ENCODE results near the gene TREX2. TPM values are rescaled to one million over a fixed set of nuclear protein-coding genes. Genes with fewer than 3 reads are reported as not detected.
A peak's percentile ranks its signal among the peaks of the same experiment; 100 is the strongest.

TREX2 gene
- total RNA-seq, 1 experiment from 2014 or later, result 2.9 TPM

GRCh38 chrX:153401133-153401764 lies 44.6 kb downstream of the TREX2 start, which contains the start of gene PNMA6E:
Gene PNMA6E (minus strand): TSS chrX:153401350. CDS start chrX:153398849, 2,501 bp downstream.
- Histone ChIP-seq H3K9ac (ENCODE audit: low read length) (no peak within 1 kb of the TSS), H3K9me3 (ENCODE audit: control insufficient read depth in 1 of 2, insufficient read depth in 1 of 2, low read depth in 1 of 2, low read length in 2 of 2) (no peaks in the 10 kb centered on the region), H3K4me3 (replicated peaks in 1 of 2; ENCODE audit: low read depth in 1 of 2, low read length in 2 of 2) (no peak within 1 kb of the TSS), H3K27me3 (ENCODE audit: insufficient read depth, low read length) (no peaks in the 10 kb centered on the region), H3K4me2 (ENCODE audit: low read length) (no peak within 1 kb of the TSS), H3K27ac (ENCODE audit: low read depth, low read length) (no peak within 1 kb of the TSS), H3K4me1 (ENCODE audit: control insufficient read depth in 1 of 2, insufficient read depth in 2 of 2, low read length in 2 of 2) (no peaks in the 10 kb centered on the region), H3K79me2 (ENCODE audit: insufficient read depth, low read length) (no peaks in the 10 kb centered on the region), H2AFZ (ENCODE audit: low read depth, low read length, poor library complexity, severe bottlenecking) (no peak within 1 kb of the TSS), H3K9me2 (ENCODE audit: insufficient read depth) (no peaks in the 10 kb centered on the region), H4K20me1 (ENCODE audit: insufficient read depth) (no peaks in the 10 kb centered on the region), H3K36me3 (ENCODE audit: control insufficient read depth in 1 of 2, insufficient read depth in 2 of 2, low read length in 2 of 2) (no peaks in the 10 kb centered on the region)
- POLR2A ChIA-PET, result no interaction called here
- DNase-seq (ENCODE audit: low read depth, low spot score), result no peak
- ATAC-seq, result no peak
- intact Hi-C loops (cut with micrococcal nuclease), result no loop called here
- BruUV-seq (replicated peaks), result no TSS peak
- RAD21 ChIA-PET (ENCODE audit: low non-redundant PET in 1 of 2, low total read pairs in 2 of 2, uncharacterized antibody in 2 of 2, unreplicated experiment in 2 of 2), result no interaction called here
- CTCF ChIA-PET, result no interaction called here
- TF ChIP-seq FOSL1 (IDR thresholded peaks at IDR 0.05; ENCODE audit: low read depth) (no peak), YY1 (IDR thresholded peaks at IDR 0.05; ENCODE audit: extremely low read depth, insufficient replicate concordance, low read depth, low read length) (no peak), SP1 (IDR thresholded peaks at IDR 0.05; ENCODE audit: low read depth) (no peak), SRF (IDR thresholded peaks at IDR 0.05; ENCODE audit: low read depth) (no peak), ZFX (IDR thresholded peaks at IDR 0.05) (no peak), SIN3A (IDR thresholded peaks at IDR 0.05; ENCODE audit: low read depth) (no peak), JUND (IDR thresholded peaks at IDR 0.05) (no peak)
- TF ChIP-seq, protein P1, sequence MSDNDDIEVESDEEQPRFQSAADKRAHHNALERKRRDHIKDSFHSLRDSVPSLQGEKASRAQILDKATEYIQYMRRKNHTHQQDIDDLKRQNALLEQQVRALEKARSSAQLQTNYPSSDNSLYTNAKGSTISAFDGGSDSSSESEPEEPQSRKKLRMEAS (IDR thresholded peaks at IDR 0.05), result no peak

DNA sequence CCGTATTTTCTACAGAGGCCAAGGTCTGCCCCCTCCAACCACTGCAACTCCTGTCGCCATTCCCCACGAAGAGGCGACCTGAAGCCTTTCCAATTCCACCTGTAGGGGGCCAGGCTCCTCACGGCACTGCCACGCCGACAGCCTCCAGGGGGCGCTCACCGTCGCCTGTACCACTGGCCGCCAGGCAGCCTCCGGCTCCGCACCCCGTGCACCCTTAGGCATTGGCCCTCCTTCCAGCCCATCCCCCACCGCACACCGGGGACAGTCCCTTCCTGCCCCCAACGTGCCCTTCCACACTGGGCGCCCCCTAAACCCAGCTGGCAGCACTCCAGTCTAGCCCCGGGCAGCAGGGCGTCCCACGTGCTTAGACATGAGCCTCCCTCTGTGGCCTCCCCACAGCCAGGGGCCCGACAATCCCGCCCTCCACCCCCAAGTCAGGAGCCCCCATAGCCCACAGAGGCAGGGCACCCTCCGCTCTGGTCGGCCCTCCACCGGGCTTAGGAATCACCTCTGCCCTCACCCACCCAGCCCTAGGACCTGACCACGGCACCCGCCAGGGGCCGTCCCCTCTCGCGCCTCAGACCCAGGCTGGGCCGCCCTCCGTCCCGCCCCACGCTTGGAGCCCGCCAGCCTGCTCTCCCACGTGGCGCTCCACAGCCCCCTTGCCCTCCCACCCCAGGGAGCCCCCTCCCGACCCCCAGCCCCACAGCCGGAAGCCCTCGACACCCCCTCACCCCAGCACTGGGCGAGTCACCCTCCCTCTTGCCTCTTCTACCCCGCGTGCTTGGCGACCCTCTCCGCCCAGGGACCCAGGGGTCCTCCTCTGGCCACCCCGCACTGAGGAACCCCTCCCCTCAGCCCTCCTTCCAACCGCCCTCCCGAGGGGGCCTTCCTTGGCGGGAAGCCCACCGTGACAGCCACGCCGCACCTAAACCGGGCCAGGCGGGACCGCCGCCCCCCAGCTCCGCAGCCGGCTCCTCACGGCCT lies 45.4 kb downstream of the TREX2 start:
- H2AFZ ChIP-seq (ENCODE audit: low read depth, low read length, poor library complexity, severe bottlenecking), result peak overlapping the region; percentile 54
- ATAC-seq (peak; percentile 96), DNase-seq (ENCODE audit: low read depth, low spot score) (peak; percentile 35)
- no peak overlapping the region for H3K27ac ChIP-seq (ENCODE audit: low read depth, low read length)
- H3K9me2 ChIP-seq (ENCODE audit: insufficient read depth), result no peaks in the 10 kb centered on the region
- no peaks in the 10 kb centered on the region for H3K36me3 ChIP-seq (ENCODE audit: control insufficient read depth in 1 of 2, insufficient read depth in 2 of 2, low read length in 2 of 2)
- no TSS peak for BruUV-seq (replicated peaks)
- H3K79me2 ChIP-seq (ENCODE audit: insufficient read depth, low read length), result no peaks in the 10 kb centered on the region
- H3K9ac ChIP-seq (ENCODE audit: low read length), result no peak overlapping the region
- ChIA-PET POLR2A (no interaction called here), RAD21 (ENCODE audit: low non-redundant PET in 1 of 2, low total read pairs in 2 of 2, uncharacterized antibody in 2 of 2, unreplicated experiment in 2 of 2) (no interaction called here), CTCF (no interaction called here)
- H3K4me3 ChIP-seq (replicated peaks in 1 of 2; ENCODE audit: low read depth in 1 of 2, low read length in 2 of 2), result no peak overlapping the region
- intact Hi-C loops (cut with micrococcal nuclease), result no loop called here
- no peaks in the 10 kb centered on the region for H3K27me3 ChIP-seq (ENCODE audit: insufficient read depth, low read length)
- no peaks in the 10 kb centered on the region for H3K9me3 ChIP-seq (ENCODE audit: control insufficient read depth in 1 of 2, insufficient read depth in 1 of 2, low read depth in 1 of 2, low read length in 2 of 2)
- H3K4me1 ChIP-seq (ENCODE audit: control insufficient read depth in 1 of 2, insufficient read depth in 2 of 2, low read length in 2 of 2), result no peaks in the 10 kb centered on the region
- no peak overlapping the region; the same call in 1 of the 2 replicates for H3K4me2 ChIP-seq (ENCODE audit: low read length)
- no peaks in the 10 kb centered on the region for H4K20me1 ChIP-seq (ENCODE audit: insufficient read depth)
- TF ChIP-seq SP1 (IDR thresholded peaks at IDR 0.05; ENCODE audit: low read depth), result no peak
- no peak for TF ChIP-seq POLR2AphosphoS5 (IDR thresholded peaks at IDR 0.05; ENCODE audit: low read depth, low read length)
- no peak for TF ChIP-seq EGR1 (IDR thresholded peaks at IDR 0.05; ENCODE audit: low read depth)
- peak; percentile 54 for TF ChIP-seq RAD21 (IDR thresholded peaks at IDR 0.05; ENCODE audit: low read depth)
- TF ChIP-seq, protein P2, sequence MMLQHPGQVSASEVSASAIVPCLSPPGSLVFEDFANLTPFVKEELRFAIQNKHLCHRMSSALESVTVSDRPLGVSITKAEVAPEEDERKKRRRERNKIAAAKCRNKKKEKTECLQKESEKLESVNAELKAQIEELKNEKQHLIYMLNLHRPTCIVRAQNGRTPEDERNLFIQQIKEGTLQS (IDR thresholded peaks at IDR 0.05), result no peak
- no peak for TF ChIP-seq FOSL1 (IDR thresholded peaks at IDR 0.05; ENCODE audit: low read depth)
- TF ChIP-seq POLR2A (IDR thresholded peaks at IDR 0.05; ENCODE audit: borderline replicate concordance, extremely low read depth, insufficient read depth, insufficient read length), result no peak
- TF ChIP-seq TCF7L2 (IDR thresholded peaks at IDR 0.05; ENCODE audit: borderline replicate concordance, extremely low read depth, insufficient read depth, insufficient read length), result no peak
- no peak for TF ChIP-seq JUND (IDR thresholded peaks at IDR 0.05)
- TF ChIP-seq CBX3 (IDR thresholded peaks at IDR 0.05; ENCODE audit: low read depth), result 0 out of 2 replicates have a peak, but pooled peaks have one; percentile 25
- TF ChIP-seq CTCF (IDR thresholded peaks at IDR 0.05 in 2 of 3, conservative IDR thresholded peaks at IDR 0.05 in 1 of 3; ENCODE audit: borderline replicate concordance in 1 of 3, insufficient read depth in 1 of 3, low read depth in 2 of 3, low read length in 2 of 3), result peak; percentile 82 to 99 (median 96)
- TF ChIP-seq ZNF274 (IDR thresholded peaks at IDR 0.05; ENCODE audit: low read depth, low read length), result no peak
- no peak for TF ChIP-seq ZFX (IDR thresholded peaks at IDR 0.05)
- TF ChIP-seq EZH2phosphoT487 (IDR thresholded peaks at IDR 0.05; ENCODE audit: borderline replicate concordance), result no peak
